CD14-positive monocyte (primary cell): ENCODE results near the gene IDH2. TPM values are rescaled to one million over a fixed set of nuclear protein-coding genes. Genes with fewer than 3 reads are reported as not detected.

Experiments used
- DNase-seq, 3 donors: peaks; one replicate each; pipeline ENCODE4 v3.0.0-alpha.2; 2011 to 2022
- H2AFZ ChIP-seq: 2 replicates; pipeline ENCODE4 v1.6.0; 2012; ENCODE audit warnings: mild to moderate bottlenecking, low read depth, low read length, inconsistent platforms; ENCODE audit not compliant: insufficient read depth, poor library complexity, severe bottlenecking
- H3K27ac ChIP-seq, 2 donors: 1 replicate in 1 of 2; 2 replicates in 1 of 2; pipeline ENCODE4 v1.5.1; 2012 to 2013; ENCODE audit warnings: low read length in 2 of 2, control low read depth in 1 of 2, inconsistent platforms in 1 of 2, low read depth in 1 of 2, mild to moderate bottlenecking in 1 of 2
- H3K27me3 ChIP-seq, 2 donors: one replicate each; pipeline versions ENCODE4 v1.6.0 to v1.6.1; 2011 to 2013; ENCODE audit warnings: low read length in 2 of 2; ENCODE audit not compliant: control insufficient read depth in 2 of 2, insufficient read depth in 2 of 2
- H3K36me3 ChIP-seq, 2 donors: replicated peaks in 1 of 2; 1 replicate in 1 of 2; 2 replicates in 1 of 2; pipeline versions ENCODE4 v1.5.1 to v1.6.1; 2012 to 2013; ENCODE audit warnings: low read length in 2 of 2, control low read depth in 1 of 2, inconsistent platforms in 1 of 2, mild to moderate bottlenecking in 1 of 2; ENCODE audit not compliant: insufficient read depth in 2 of 2, control insufficient read depth in 1 of 2
- H3K4me1 ChIP-seq, 2 donors: 1 replicate in 1 of 2; 2 replicates in 1 of 2; pipeline versions ENCODE4 v1.5.1 to v1.6.1; 2012 to 2013; ENCODE audit warnings: low read length in 2 of 2, control low read depth in 1 of 2, inconsistent platforms in 1 of 2, mild to moderate bottlenecking in 1 of 2, moderate library complexity in 1 of 2; ENCODE audit not compliant: insufficient read depth in 2 of 2, control insufficient read depth in 1 of 2
- H3K4me2 ChIP-seq: replicated peaks from 2 replicates; pipeline ENCODE3; 2012; ENCODE audit warnings: low read length, moderate library complexity, mild to moderate bottlenecking; ENCODE audit not compliant: poor library complexity, severe bottlenecking; ENCODE audit errors: extremely low read depth
- H3K4me3 ChIP-seq, 3 experiments: fragments of 200-600 bp in 1 of 3; sonication (generic) in 1 of 3; replicated peaks in 1 of 3; 1 replicate in 2 of 3; 2 replicates in 1 of 3; pipeline ENCODE4 v1.5.1; 2011 to 2013; ENCODE audit warnings: low read length in 3 of 3, mild to moderate bottlenecking in 3 of 3, control low read depth in 2 of 3, low read depth in 2 of 3, inconsistent platforms in 1 of 3, moderate library complexity in 1 of 3
- H3K79me2 ChIP-seq: 2 replicates; pipeline ENCODE4 v1.6.0; 2012; ENCODE audit warnings: mild to moderate bottlenecking, control low read depth, inconsistent platforms, low read length, moderate library complexity; ENCODE audit not compliant: insufficient read depth
- H3K9ac ChIP-seq: 2 replicates; pipeline ENCODE4 v1.6.0; 2017; ENCODE audit warnings: low read length, mild to moderate bottlenecking; ENCODE audit not compliant: insufficient read depth, poor library complexity, severe bottlenecking
- H3K9me3 ChIP-seq, 2 donors: replicated peaks in 1 of 2; 1 replicate in 1 of 2; 2 replicates in 1 of 2; pipeline versions ENCODE4 v1.5.1 to v1.6.1; 2012 to 2013; ENCODE audit warnings: low read length in 2 of 2, control low read depth in 1 of 2; ENCODE audit not compliant: control insufficient read depth in 1 of 2, insufficient read depth in 1 of 2
- H4K20me1 ChIP-seq: 2 replicates; pipeline ENCODE4 v1.6.0; 2012; ENCODE audit warnings: mild to moderate bottlenecking, low read length, control low read depth, moderate library complexity; ENCODE audit not compliant: insufficient read depth
- H3K27ac Mint-ChIP-seq, 7 donors: one replicate each; pipeline ENCODE4 v1.8.0; 2020; ENCODE audit warnings: mild to moderate bottlenecking in 7 of 7, mixed read lengths in 7 of 7, moderate library complexity in 6 of 7, inconsistent platforms in 2 of 7
- H3K27me3 Mint-ChIP-seq, 3 donors: one replicate each; pipeline ENCODE4 v1.8.0; 2021 to 2022; ENCODE audit warnings: low read depth in 3 of 3, mild to moderate bottlenecking in 3 of 3, mixed read lengths in 3 of 3, moderate library complexity in 3 of 3, inconsistent platforms in 1 of 3
- H3K36me3 Mint-ChIP-seq, 2 donors: one replicate each; pipeline ENCODE4 v1.8.0; 2020; ENCODE audit warnings: mixed read lengths in 2 of 2, inconsistent platforms in 1 of 2, mild to moderate bottlenecking in 1 of 2
- H3K4me1 Mint-ChIP-seq: one replicate; pipeline ENCODE4 v1.8.0; 2020; ENCODE audit warnings: mild to moderate bottlenecking, mixed read lengths
- H3K4me3 Mint-ChIP-seq, 2 donors: one replicate each; pipeline ENCODE4 v1.8.0; 2020; ENCODE audit warnings: mild to moderate bottlenecking in 2 of 2, mixed read lengths in 2 of 2, moderate library complexity in 1 of 2
- H3K9me3 Mint-ChIP-seq, 7 donors: one replicate each; pipeline ENCODE4 v1.8.0; 2020 to 2022; ENCODE audit warnings: mixed read lengths in 7 of 7, mild to moderate bottlenecking in 6 of 7, moderate library complexity in 6 of 7, inconsistent platforms in 2 of 7
- WGBS: methylation state at CpG from one replicate; pipeline ENCODE4 v1.1.5; 2013; ENCODE audit warnings: missing lambda C conversion rate; ENCODE audit not compliant: insufficient coverage; 5-methylcytosine and 5-hydroxymethylcytosine counted together
- intact Hi-C, 2 donors: fragments of 100-400 bp; cut with micrococcal nuclease; formaldehyde crosslinking; loops; one replicate each; pipeline versions ENCODE4 v1.15.0 to v1.15.1; 2023
- polyA plus RNA-seq, 3 donors: library from polyadenylated mRNA; depleted of rRNA in 1 of 3; unstranded in 2 of 3; stranded (reverse) in 1 of 3; fragments of 300-500 nt in 2 of 3; fragments of >200 nt in 1 of 3; fragmentation: Illumina TruSeq in 2 of 3; gene quantifications; 1 replicate in 2 of 3; 2 replicates in 1 of 3; pipeline ENCODE4 v1.2.3, GENCODE V29; 2012 to 2021
- TF ChIP-seq, protein P1 (sequence below): fragments of 200-600 bp; IDR thresholded peaks from one replicate; pipeline ENCODE4 v1.8.0; 2022; ENCODE audit warnings: antibody characterized with exemption, mild to moderate bottlenecking

IDH2 gene
- polyA plus RNA-seq, 3 donors, result 40.6 to 115 (median 82.2) TPM

DNA sequence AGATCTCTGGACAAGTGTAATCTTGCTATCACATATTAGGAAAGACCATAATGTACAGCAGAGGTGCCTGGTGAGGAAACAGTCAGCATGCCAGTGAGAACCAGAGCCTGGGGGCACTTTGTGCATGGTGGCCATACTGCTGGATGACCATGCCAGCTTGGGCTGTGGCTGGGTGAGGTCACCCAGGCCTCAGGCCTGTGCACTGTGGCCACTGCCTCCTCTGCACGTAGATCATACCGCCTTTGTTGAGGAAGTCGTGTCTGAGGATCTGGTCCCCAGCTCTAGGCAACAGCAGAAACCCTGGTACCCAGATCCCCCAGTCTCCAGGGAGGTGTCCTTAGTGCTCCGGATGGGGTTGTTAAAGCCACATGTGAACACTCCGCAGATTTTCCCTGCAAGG is 62.3 kb downstream of the IDH2 start:
- H3K27me3 Mint-ChIP-seq, result no peaks in the 10 kb centered on the region
- peaks cover 89% of the 10 kb centered on the region for H3K79me2 ChIP-seq
- peaks cover 81% of the 10 kb centered on the region for H3K4me1 Mint-ChIP-seq
- no peak overlapping the region for H3K9ac ChIP-seq
- H3K4me1 ChIP-seq, result peaks cover 77 to 89% of the 10 kb centered on the region in 2 donors
- no peaks in the 10 kb centered on the region for H4K20me1 ChIP-seq
- peak; percentile 56 to 73 (median 63) for DNase-seq
- H3K4me2 ChIP-seq, result peak overlapping the region; percentile 12
- H3K4me3 Mint-ChIP-seq, result no peak overlapping the region
- H3K9me3 ChIP-seq, result no peaks in the 10 kb centered on the region
- H3K27ac Mint-ChIP-seq, result peak overlapping the region; percentile 78 to 99 (median 93)
- no peak overlapping the region for H3K4me3 ChIP-seq
- peaks cover 11 to 31% of the 10 kb centered on the region in 2 donors for H3K36me3 ChIP-seq
- 45% methylated on average over 5 of the region's 5 CpGs for WGBS
- H3K36me3 Mint-ChIP-seq, result peaks cover 30 to 52% of the 10 kb centered on the region in 2 donors
- intact Hi-C loops, result loop anchor here (5.0 to 10.0 kb wide), 3 partner anchors 32 to 65 kb away; partner anchors contain the start of gene ZNF710 (in 1 of the 2)
- no peak overlapping the region for H2AFZ ChIP-seq
- H3K27ac ChIP-seq, result peak overlapping the region; percentile 53 to 97
- TF ChIP-seq, protein P1, sequence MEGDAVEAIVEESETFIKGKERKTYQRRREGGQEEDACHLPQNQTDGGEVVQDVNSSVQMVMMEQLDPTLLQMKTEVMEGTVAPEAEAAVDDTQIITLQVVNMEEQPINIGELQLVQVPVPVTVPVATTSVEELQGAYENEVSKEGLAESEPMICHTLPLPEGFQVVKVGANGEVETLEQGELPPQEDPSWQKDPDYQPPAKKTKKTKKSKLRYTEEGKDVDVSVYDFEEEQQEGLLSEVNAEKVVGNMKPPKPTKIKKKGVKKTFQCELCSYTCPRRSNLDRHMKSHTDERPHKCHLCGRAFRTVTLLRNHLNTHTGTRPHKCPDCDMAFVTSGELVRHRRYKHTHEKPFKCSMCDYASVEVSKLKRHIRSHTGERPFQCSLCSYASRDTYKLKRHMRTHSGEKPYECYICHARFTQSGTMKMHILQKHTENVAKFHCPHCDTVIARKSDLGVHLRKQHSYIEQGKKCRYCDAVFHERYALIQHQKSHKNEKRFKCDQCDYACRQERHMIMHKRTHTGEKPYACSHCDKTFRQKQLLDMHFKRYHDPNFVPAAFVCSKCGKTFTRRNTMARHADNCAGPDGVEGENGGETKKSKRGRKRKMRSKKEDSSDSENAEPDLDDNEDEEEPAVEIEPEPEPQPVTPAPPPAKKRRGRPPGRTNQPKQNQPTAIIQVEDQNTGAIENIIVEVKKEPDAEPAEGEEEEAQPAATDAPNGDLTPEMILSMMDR, result no peak
- H3K9me3 Mint-ChIP-seq, result no peaks in the 10 kb centered on the region
- no peaks in the 10 kb centered on the region for H3K27me3 ChIP-seq

DNA sequence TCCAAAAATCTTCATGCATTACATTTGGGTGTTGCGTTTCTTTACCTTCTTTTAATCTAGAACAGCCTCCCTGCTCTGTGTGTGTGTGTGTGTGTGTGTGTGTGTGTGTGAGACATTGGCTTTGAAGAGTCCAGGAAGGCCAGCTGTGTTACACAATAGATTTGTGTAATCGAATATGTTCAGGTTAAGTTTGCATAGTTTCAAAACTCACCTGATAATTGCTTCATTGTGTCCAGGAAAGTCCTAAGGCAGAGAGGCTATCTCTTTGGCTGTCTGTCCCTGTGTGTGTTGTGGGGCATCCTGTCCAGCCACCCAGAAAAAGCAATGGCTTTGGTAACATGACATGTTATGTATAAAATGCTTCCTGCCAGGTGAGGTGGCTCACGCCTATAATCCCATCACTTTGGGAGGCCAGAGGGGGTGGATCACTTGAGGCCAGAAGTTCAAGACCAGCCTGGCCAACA is 63.6 kb downstream of the IDH2 start:
- Mint-ChIP-seq H3K36me3 (peaks cover 18 to 39% of the 10 kb centered on the region in 2 donors), H3K4me3 (no peak overlapping the region), H3K27me3 (peaks cover 0 to 2% (median 2%) of the 10 kb centered on the region in 3 donors), H3K9me3 (no peaks in the 10 kb centered on the region), H3K4me1 (peaks cover 85% of the 10 kb centered on the region), H3K27ac (peak overlapping the region; percentile 93 to 99 (median 98))
- Histone ChIP-seq H3K36me3 (peaks cover 8 to 17% of the 10 kb centered on the region in 2 donors), H3K27ac (peak overlapping the region in 1 of 2 donors; percentile 97), H3K4me2 (no peak overlapping the region), H3K4me1 (peaks cover 80 to 89% of the 10 kb centered on the region in 2 donors), H2AFZ (no peak overlapping the region), H3K79me2 (peaks cover 81% of the 10 kb centered on the region), H3K27me3 (no peaks in the 10 kb centered on the region), H3K9ac (no peak overlapping the region), H3K4me3 (no peak overlapping the region), H3K9me3 (no peaks in the 10 kb centered on the region), H4K20me1 (no peaks in the 10 kb centered on the region)
- intact Hi-C loops, result loop anchor here (5.0 to 10.0 kb wide), 3 partner anchors 34 to 64 kb away; partner anchors contain the start of gene ZNF710 (in 1 of the 2)
- TF ChIP-seq, protein P1, result no peak
- WGBS, result 0% methylated on average over 1 of the region's 3 CpGs
- DNase-seq, result peak in 2 of 3 donors; percentile 32 to 34
